Effector CD8-positive, alpha-beta T cell (primary cell): ENCODE data around the gene SLC35E2B.
"Not testable (repeated sequence)": the region's sequence is repeated elsewhere in the genome, so short reads cannot be mapped to it uniquely, and the experiment has no call there.

Experiments used
- DNase-seq: peaks from one replicate; lab custom pipeline; 2025; lab: John Stamatoyannopoulos, UW
- total RNA-seq, 4 experiments: gene quantifications; one replicate each; lab custom pipeline; 2026; lab: John Stamatoyannopoulos, UW

Gene SLC35E2B
- total RNA-seq: 64.5 to 317 (median 155) reads per million in 4 experiments

DNA sequence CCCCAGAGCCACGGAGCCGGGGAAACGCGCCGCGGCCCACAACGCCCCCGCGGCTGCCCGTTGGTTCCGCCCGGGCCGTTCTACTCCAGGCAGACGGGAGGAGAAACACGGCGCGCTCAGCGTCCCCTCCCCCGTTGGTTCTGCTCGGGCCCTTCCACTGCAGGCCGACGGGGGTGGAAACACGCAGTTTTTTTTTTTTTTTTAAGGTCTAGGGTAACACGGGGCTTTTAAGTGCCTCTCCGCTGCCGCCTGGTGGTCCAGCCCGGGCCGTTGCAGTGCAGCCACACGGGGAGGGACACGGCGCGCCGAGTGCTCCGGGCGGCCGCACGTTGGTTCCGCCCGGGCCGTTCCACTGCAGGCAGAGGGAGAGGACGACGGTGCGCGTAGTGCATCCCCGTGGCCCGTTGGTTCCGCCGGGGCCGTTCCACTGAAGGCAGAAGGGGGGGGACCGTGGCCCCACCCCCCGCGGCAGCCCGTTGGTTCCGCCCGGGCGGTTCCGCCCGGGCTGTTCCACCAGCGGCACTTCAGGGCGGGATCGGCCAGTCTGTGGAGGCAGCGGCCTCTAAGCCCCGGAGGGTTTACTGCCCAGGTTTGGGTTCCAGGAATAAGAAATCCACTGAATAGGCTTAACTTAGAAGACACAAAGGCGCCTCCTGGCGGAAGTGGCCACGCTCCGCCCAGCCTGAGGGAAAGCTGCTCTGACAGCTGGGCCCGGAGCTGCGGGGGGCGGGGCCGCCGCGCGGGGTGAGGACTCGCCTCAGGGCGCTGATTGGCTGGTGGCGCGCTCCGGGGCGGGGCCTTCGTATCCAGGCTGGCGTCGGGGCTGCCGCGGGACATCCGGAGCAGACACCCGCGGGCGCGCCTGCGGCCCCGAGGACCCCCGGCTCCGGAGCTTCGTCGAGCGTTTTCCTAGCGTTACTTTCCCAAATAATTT lies at the start of gene SLC35E2B:
Gene SLC35E2B (minus strand): TSS at position 82 of the 934 bp plus-strand sequence. CDS start 16,096 bp downstream, outside the sequence.
- DNase-seq: peak; percentile 91

DNA sequence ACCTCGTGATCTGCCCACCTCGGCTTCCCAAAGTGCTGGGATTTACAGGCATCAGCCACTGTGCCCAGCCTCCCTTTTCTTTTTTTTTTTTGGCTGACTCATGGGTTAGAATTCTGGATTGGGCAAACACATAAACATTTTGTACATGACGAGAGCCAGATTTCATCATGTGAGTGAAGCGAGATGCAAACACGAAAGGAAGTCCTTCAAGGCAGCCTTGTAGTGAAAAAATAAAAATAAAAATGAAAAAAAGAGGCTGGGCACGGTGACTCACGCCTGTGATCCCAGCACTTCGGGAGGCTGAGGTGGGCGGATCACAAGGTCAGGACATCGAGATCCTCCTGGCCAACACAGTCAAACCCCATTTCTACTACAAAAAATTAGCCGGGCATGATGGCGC lies 48.4 kb upstream of the SLC35E2B start:
- DNase-seq: not testable (repeated sequence)

DNA sequence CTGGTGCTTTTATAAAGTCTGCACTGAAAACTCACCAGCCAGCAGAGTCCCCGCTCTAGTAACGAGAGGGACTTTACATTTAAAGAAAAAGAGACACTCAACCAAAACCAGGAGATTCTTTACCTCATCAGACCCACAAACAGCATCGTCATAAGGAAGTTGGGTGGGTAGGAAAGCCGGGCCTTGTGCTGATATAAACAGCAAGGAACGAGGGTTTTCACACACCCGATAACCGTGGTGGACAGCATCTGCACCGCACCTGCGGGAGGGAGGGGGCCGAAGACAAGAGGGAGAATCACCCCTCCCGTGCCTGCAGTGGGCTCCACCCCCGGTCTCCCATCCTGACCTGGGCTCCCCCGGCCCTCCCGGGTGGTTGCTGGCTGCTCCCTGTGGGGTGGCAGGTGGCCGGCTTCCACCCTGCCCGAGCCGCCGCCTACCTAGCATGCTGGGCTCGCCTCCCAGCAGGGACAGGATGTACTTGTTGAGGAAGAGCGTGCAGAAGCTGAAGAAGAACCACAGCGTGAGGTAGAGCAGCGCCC lies 46.3 kb upstream of the SLC35E2B start:
- not testable (repeated sequence) for DNase-seq

DNA sequence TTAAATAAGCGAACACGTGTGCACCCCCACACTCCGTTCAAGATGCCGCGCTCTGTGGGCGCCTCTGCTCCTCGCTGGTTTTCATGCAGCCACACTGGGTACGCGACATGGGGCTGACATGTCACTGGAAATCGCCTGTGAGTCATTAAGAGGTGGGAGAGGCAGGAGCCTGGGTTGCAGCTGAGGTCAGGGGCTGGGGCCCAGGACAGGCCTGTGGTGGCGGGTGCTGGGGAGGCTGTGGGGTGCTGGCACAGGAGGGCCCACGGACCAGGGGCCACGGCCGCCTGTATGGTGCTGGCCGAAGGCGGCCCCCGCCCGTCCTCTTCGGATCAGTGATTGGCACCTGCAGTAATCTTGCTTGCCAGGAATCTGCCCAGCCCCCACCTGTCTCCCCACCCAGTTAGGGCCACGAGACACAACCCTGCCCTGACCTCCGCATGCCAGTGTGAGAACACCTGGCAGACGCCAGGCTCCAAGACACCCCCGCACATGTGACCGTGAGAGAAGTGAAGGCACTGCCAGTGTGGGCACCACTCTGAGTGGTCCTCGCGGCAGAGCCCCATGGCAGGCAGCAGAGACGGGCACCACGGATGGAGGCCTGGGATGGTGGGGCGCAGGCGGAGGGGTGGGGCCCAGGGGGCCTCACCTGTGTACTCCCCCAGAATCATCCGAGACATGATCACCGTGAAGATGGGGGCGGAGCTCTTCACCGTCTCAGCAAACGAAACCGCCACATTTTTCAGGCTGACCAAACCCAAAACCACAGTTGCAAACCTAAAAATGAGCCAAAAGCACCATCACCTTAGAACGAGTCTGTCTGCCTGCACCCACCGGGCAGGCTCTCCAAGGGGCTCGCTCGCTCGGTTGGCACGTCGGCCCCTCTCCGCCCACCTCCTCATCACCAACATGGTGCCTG lies 45.3 kb upstream of the SLC35E2B start:
- DNase-seq: not testable (repeated sequence)

DNA sequence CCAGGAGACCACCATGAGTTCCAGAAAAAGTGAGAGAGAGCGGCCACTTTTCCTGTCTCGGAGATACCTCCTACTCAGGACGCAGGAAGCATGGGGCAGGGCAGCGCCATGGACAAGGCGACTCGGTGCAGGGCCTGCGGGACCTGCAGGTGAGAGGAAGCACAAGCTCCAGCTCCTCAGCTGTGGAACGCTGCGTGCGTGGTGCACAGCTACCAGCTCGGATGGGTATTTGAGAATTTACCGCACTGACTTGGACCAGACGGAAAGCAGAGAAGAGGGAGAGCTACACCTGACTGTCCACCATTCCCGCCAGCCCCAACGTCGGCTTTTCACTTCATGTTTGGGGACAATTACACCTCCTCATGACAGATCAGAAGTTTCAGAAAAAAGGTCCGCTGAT lies 39.8 kb upstream of the SLC35E2B start:
- no peak for DNase-seq

DNA sequence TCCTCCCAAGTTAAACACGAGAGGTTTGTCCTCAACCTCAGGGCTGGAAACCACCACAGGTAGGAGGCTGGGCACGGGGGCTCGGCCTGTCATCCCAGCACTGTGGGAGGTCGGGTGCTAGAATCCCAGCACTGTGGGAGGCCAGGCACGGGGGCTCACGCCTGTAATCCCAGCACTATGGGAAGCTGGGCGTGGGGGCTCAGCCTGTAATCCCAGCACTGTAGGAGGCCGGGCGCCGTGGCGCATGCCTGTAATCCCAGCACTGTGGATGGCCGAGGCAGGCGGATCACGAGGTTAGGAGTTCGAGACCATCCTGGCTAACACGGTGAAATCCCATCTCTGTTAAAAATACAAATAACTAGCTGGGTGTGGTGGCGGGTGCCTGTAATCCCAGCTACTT lies 38.3 kb upstream of the SLC35E2B start:
- DNase-seq: no peak

DNA sequence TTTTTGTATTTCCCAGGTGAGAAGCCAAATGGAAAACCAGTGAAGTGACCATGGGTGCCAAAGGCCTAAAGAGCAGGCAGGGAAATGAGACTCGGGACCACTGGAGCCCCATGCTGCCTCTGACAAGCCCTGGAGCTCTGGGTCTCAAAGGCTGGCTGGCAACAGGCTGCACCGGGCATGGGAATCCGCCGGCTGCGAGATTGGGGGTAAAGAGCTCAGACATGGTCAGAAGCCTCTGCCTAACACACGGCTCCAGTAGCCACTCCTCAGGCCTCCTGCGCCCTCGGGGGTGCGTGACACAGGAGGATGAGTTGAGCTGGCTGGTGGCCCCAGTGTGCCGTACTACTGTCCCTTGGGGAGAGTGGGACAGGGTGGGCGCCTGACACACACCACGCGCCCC lies 37.6 kb upstream of the SLC35E2B start:
- not testable (repeated sequence) for DNase-seq

DNA sequence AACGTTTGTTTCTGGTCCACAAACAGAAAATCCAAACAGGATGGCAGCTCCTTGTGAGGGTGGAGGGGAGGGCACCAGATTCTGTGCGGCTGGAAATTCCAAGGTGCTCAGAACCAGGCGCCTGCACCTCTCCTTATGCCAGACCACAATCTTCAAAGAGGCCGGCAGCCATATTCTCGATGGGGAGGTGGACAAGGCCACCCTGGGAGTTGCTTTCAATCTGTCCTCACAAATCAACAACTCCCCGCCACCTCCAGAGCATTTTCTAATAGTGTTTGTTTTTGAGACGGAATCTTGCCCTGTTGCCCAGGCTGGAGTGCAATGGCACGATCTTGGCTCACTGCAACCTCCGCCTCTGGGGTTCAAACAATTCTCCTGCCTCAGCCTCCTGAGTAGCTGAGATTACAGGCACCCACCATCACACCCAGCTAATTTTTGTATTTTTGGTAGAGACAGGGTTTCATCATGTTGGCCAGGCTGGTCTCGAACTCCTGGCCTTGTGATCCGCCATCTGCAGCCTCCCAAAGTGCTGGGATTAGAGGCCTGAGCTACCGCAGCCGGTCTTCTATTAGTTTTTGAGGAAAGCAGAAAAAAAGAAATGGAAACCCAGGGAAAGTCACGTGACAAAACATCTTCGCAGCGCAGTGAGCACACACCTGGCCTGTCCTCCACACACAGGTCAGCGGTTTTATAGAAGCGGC lies 36.7 kb upstream of the SLC35E2B start:
- DNase-seq: not testable (repeated sequence)

DNA sequence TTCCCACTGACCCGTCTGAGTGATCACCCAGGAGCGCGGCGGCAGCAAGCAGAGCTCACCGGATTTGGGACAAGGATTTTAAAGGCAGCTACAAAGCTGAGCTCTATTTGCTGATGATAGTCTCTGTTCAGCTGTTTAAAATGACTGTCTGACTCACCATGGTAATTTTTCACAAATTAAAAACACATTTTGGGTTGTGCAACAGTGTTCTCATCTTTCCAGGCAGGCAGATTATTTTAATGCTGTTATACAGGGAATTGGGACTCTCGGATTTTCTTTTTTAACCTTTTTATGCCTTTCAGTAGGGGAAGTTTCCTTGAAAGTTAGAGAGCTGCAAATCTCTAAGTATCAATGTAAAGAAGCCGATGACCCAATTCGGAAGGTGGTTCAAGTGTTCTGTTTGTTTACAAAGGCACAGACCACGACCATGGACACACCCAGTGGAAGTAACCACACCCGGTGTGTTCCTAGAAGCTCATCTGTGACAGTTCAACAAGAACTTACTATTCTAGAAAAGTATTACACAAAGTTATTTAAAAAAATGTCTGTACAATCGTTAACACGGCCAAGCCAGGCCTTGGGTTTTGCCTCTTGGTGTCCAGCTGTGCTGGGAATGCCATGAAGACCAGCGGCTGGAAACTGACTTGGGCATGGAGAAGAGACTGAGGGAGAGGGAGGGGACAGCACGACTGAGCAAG lies 35.9 kb upstream of the SLC35E2B start:
- DNase-seq: not testable (repeated sequence)

DNA sequence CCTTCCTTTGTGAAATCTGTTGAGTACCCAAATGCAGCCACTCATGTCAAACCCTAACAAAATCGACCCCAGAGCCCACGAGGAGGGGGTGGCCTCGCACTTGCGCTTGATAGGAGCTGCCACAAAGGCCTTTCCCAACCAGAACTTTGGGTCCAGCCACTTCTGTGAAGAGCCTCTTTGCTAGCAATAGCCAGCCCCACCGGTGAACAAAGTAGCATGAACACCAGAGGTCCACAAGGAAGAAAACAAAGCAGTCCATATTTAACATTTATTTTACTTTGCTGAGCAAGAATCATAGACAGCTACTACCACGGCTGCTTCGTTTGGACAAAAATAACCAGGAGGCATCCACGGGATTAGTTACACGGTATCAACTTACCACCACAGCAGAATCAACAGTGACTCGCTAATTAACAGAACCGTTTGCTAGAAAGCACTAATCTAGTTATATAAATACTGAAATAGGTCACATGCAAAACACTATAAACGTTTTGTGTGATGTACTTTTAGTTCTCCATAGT lies 34.6 kb upstream of the SLC35E2B start:
- DNase-seq: not testable (repeated sequence)

DNA sequence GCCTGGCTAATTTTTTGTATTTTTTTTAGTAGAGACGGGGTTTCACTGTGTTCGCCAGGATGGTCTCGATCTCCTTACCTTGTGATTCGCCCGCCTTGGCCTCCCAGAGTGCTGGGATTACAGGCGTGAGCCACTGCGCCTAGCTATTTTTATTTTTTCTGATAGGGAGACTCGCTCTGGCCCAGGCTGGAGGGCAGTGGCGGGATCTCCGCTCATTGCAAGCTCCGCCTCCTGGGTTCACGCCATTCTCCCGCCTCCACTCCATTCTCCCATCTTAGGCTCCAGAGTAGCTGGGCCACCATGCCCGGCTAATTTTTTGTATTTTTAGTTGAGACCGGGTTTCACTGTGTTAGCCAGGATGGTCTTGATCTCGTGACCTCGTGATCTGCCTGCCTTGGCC lies 33.5 kb upstream of the SLC35E2B start:
- not testable (repeated sequence) for DNase-seq

DNA sequence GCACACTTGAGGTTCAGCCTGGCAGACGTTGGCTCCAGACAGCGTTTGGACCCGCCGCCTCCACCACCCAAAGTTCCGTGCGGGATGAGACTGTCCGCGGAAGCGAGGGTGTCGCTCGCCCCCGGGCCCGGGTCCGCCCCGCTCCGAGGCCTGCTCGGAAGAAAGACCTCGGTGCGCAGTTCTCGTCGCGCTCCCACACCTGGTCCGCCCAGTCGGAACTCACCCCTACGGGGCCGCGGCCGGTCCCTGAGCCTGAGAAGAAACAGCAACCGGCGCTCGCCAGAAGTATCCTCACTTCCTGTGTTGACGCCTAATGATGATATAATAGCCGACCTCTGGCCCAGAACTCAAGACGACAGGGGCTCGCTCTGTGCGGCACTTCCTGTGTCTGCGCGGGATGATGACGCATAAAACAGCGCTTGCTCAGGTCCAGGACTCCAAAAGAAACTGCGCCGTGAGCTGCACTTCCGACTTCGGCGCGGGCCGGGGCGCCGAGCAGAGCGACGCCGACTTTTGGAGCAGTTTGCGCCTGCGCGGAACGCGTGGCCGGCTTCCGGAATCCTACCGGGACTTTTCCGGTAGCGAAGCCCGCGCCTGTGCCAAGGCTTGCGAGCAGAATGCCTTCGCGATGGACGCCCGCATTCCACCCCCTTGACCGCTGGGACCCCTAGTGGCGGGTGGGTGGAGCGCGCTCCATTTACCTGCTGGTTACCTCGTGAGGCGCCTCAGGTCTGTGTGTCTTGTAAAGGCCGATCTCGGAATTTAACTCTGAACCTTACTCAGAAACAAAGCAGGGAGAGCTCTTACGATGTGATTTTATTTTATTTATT lies 31.7 kb upstream of the SLC35E2B start, which contains the start of gene CDK11A:
Gene CDK11A (minus strand): TSS at position 323 of the 830 bp plus-strand sequence. CDS start 1,539 bp downstream, outside the sequence.
- peak; percentile 94 for DNase-seq

DNA sequence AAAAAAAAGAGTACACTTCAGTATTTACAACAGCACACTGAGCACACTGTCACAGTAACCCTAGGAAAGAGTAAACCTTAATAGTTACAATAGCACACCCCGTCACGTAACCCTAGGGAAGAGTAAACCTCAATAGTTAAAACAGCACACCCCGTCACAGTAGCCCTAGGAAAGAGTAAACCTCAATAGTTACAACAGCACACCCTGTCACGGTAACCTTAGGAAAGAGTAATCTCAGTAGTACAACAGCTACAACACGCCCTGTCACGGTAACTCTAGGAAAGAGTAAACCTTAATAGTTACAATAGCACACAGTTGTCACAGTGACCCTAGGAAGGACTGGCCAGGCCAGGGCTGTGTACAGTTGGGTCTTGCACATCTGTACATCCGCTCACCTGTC lies 28.6 kb upstream of the SLC35E2B start:
- no peak for DNase-seq

DNA sequence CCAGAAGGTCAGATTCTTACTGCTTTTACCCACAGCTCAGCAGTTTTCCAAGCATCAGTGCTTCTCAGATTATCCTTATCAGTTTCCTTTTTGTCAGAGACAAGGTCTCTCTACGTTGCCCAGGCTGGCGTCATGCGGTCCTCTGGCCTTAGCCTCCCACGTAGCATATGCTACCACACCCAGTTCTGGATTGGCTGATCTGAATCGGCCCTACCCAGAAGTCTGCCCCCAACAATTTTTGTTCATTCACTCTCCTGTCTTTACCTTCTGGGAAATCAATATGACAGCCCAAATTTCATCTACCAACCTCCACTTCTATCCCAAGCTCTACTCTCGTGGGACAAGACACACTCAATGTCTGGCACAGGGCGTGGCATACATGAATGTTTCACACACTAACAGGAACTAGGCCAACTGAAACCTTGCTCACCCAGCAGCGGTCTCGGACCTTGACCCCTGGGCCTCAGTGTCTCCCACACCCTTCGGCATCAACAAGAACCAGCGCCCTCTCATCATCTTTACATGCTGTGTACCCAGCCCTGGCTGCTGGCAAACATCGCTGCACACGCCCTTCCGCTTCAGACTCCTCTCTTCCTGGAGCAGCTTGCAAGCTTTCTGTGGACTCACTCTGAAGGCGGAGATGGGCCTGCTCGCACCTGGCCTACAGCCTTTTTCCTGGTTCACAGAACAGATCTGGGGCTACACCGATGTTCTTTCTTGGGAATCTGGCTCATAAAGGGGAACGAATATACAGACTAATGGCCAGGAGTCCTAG lies 22.7 kb upstream of the SLC35E2B start:
- DNase-seq: not testable (repeated sequence)

DNA sequence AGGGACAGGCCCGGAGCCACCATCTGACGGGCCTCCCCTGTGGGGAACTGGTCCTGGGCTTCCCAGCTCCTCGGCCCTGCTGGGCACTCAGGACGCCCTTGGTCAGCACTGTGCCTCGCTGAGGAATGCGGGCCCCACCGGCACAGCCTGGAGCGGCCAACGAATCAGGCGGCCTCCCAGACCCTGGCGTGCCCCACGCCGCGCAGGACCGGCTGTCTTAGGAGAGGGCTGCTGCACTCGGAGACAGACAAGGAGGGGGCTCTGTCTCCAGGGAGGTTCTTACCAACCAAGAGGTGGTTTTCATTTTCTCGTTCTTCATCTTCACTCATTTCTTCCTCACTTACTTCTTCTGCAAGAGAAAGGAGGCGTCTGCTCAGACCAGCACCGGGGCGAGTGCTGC lies 15.3 kb upstream of the SLC35E2B start:
- DNase-seq: not testable (repeated sequence)

DNA sequence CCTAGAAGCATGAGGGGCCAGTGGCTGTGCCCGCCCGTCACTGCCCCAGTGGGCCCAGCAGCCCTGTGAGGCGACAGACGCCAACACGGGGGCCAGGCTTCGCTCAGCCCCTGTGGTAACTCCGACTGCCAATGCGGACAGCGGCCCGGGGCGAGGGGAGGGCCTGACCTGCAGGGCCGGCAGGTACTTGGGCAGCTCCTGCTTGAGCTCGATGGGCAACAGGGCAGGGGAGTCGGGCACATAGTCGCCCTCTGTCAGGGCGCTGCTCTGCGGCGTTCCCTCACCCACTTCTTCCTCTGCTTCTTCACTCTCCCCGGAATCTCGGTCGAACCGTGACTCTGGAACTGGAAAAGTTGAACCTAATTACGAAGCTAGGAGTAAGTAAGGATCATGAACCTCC lies 14.6 kb upstream of the SLC35E2B start:
- DNase-seq: not testable (repeated sequence)

DNA sequence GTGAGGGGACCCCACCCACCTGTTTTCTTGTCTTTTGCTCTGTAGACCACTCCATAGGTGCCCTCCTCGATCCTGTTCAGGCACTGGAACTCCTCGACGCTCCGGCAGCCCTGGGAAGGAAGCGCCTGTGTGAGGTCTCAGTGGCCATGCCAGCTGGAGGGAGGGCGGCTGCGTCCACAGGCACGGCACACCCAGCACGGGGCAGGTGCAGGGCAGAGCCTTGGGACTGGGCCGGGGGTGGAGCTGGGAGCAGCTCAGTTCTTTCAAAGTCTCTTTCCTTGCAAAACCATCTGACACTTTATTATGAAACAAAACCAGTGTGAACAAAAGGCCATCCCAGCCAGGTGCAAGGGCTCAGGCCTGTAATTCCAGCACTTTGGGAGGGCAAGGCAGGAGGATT lies 13.0 kb upstream of the SLC35E2B start:
- DNase-seq: not testable (repeated sequence)

DNA sequence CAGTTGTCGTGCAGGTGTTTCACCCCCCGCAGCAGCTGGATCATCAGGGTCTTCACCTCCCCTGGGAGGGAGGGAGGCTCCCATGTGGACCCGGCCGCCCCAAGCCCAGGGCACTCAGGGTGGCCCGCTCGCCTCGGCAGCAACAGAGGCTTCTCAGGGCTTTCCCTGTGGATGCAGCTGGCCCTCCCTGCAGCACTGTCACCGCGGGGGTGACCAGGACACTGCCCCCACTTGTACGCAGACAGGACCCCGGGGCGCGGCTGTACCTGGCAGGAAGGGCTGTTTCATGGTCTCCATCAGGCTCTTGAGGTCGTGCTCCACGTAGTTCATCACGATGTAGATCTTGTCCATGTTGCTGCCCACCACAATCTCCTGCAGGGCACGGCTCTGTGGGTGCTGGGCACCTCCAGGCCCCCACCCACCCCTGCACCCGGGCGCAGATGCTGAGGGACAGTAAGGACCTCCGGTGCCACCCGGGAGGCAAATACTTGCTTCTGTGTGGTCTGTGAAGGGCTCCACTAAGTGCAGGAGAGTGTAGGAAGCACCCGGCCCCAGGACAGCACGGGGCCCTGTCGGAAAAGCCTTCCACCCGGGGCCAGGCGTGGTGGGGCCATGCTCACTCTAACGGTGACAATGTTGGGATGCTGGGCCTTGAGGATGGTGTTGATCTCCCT lies 11.8 kb upstream of the SLC35E2B start:
- DNase-seq: not testable (repeated sequence)
